PC-9 (cell line): ENCODE measurements around the gene CLCF1. TPM values are rescaled to one million over a fixed set of nuclear protein-coding genes. Genes with fewer than 3 reads are reported as not detected.

ENCODE experiments used
- BruUV-seq: library from RNA; stranded (reverse); fragments of 400-500 nt; replicated peaks from 2 replicates; lab custom pipeline; 2021; lab: Mats Ljungman, UMichigan
- CTCF ChIA-PET: fragments of 300-600 bp; sonication (Branson Sonifier 250); formaldehyde crosslinking; loops from one replicate; lab custom pipeline; 2022; ENCODE audit warnings: antibody characterized with exemption; lab: Charles Lee
- POLR2A ChIA-PET: fragments of 300-600 bp; sonication (Branson Sonifier 250); formaldehyde crosslinking; loops from one replicate; lab custom pipeline; 2022; ENCODE audit warnings: antibody characterized with exemption; ENCODE audit not compliant: unreplicated experiment; lab: Charles Lee
- DNase-seq, 2 experiments: peaks; one replicate each; pipeline versions ENCODE4 v3.0.0 to v3.0.0-alpha.2; 2015 to 2022; ENCODE audit warnings: mixed read lengths in 1 of 2
- H2AFZ ChIP-seq: fragments of 200-600 bp; sonication (generic); 2 replicates; pipeline ENCODE4 v1.8.1; 2017; ENCODE audit warnings: antibody characterized with exemption
- H3F3A ChIP-seq: fragments of 200-600 bp; sonication (generic); 2 replicates; pipeline ENCODE4 v1.8.1; 2017; ENCODE audit warnings: antibody characterized with exemption, mild to moderate bottlenecking, low read depth; ENCODE audit not compliant: insufficient read depth
- H3K27ac ChIP-seq: fragments of 200-600 bp; sonication (generic); 2 replicates; pipeline ENCODE4 v1.6.1; 2016; ENCODE audit warnings: mixed run types
- H3K27me3 ChIP-seq: fragments of 200-600 bp; sonication (generic); 2 replicates; pipeline ENCODE4 v1.6.1; 2016; ENCODE audit warnings: low read depth, mixed run types; ENCODE audit not compliant: insufficient read depth
- H3K36me3 ChIP-seq: fragments of 200-600 bp; sonication (generic); 2 replicates; pipeline ENCODE4 v1.6.1; 2016; ENCODE audit warnings: low read depth, mixed run types
- H3K4me1 ChIP-seq: fragments of 200-600 bp; sonication (generic); replicated peaks from 2 replicates; pipeline ENCODE4 v1.6.1; 2016; ENCODE audit warnings: mixed run types; ENCODE audit not compliant: insufficient read depth
- H3K4me2 ChIP-seq: fragments of 200-600 bp; sonication (generic); 2 replicates; pipeline ENCODE4 v1.6.1; 2017; ENCODE audit warnings: mixed run types
- H3K4me3 ChIP-seq: fragments of 200-600 bp; sonication (generic); 2 replicates; pipeline ENCODE4 v1.6.1; 2016; ENCODE audit warnings: mixed run types
- H3K79me2 ChIP-seq: fragments of 200-600 bp; sonication (generic); 2 replicates; pipeline ENCODE4 v1.6.1; 2017; ENCODE audit warnings: low read depth, mixed run types
- H3K9me2 ChIP-seq: fragments of 200-600 bp; sonication (generic); 2 replicates; pipeline ENCODE4 v1.8.1; 2017; ENCODE audit warnings: mild to moderate bottlenecking; ENCODE audit not compliant: insufficient read depth
- H3K9me3 ChIP-seq: fragments of 200-600 bp; sonication (generic); 2 replicates; pipeline ENCODE4 v1.8.1; 2016; ENCODE audit warnings: low read depth; ENCODE audit not compliant: insufficient read depth
- H4K20me1 ChIP-seq: fragments of 200-600 bp; sonication (generic); 2 replicates; pipeline ENCODE4 v1.8.1; 2017; ENCODE audit not compliant: insufficient read depth
- EZH2 ChIP-seq: fragments of 200-600 bp; sonication (generic); IDR thresholded peaks from 2 replicates; pipeline ENCODE4 v1.8.0; 2017; ENCODE audit warnings: antibody characterized with exemption, low read depth
- intact Hi-C: fragments of 100-400 bp; cut with micrococcal nuclease; formaldehyde crosslinking; loops from one replicate; pipeline ENCODE4 v1.10.0; 2022; ENCODE audit not compliant: unreplicated experiment
- total RNA-seq: library from RNA; stranded (reverse); gene quantifications from 2 replicates; pipeline ENCODE4 v1.2.3, GENCODE V29; 2021
- TF ChIP-seq, protein P1 (sequence below): fragments of 200-600 bp; sonication (generic); conservative IDR thresholded peaks from 2 replicates; pipeline ENCODE4 v1.6.1; 2017; ENCODE audit warnings: mixed run types, antibody characterized with exemption, mild to moderate bottlenecking, moderate library complexity

Gene CLCF1
- total RNA-seq, 1 experiment from 2014 or later, result 17.0 TPM

DNA sequence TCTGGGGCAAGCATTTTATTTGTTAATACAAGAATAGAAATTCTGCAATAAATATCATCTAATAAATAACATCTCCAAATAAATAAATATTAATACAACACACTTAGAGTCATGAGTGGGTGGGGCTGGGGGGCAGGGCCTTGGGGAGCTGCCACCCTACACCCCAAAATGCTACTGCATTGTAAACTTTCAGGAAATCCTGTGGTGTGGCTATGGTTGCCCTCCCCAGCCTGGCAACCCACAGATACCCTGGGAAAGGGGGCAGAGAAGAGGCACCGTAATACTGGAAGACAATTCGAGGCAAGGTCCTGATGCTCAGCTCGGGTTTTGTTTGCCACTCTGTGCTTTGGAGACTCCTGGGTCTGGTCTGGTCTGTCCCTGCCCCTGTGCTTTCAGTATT lies 9.2 kb downstream of the CLCF1 start:
- peaks cover 19% of the 10 kb centered on the region; the same call in 1 of the 2 replicates for H3K36me3 ChIP-seq
- DNase-seq, result no peak
- no peak overlapping the region for H2AFZ ChIP-seq
- POLR2A ChIA-PET, result no interaction called here
- no TSS peak for BruUV-seq
- H3K79me2 ChIP-seq, result peaks cover 21% of the 10 kb centered on the region
- no peak overlapping the region for H3K4me2 ChIP-seq
- no peak for TF ChIP-seq EZH2
- TF ChIP-seq, protein P1, sequence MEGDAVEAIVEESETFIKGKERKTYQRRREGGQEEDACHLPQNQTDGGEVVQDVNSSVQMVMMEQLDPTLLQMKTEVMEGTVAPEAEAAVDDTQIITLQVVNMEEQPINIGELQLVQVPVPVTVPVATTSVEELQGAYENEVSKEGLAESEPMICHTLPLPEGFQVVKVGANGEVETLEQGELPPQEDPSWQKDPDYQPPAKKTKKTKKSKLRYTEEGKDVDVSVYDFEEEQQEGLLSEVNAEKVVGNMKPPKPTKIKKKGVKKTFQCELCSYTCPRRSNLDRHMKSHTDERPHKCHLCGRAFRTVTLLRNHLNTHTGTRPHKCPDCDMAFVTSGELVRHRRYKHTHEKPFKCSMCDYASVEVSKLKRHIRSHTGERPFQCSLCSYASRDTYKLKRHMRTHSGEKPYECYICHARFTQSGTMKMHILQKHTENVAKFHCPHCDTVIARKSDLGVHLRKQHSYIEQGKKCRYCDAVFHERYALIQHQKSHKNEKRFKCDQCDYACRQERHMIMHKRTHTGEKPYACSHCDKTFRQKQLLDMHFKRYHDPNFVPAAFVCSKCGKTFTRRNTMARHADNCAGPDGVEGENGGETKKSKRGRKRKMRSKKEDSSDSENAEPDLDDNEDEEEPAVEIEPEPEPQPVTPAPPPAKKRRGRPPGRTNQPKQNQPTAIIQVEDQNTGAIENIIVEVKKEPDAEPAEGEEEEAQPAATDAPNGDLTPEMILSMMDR, result no peak
- no peak overlapping the region for H3K4me3 ChIP-seq
- CTCF ChIA-PET, result no interaction called here
- H4K20me1 ChIP-seq, result peaks cover 36% of the 10 kb centered on the region
- H3K9me3 ChIP-seq, result no peaks in the 10 kb centered on the region
- H3F3A ChIP-seq, result peaks cover 57% of the 10 kb centered on the region
- H3K4me1 ChIP-seq, result peaks cover 2% of the 10 kb centered on the region
- no peaks in the 10 kb centered on the region for H3K27me3 ChIP-seq
- H3K27ac ChIP-seq, result no peak overlapping the region
- no peaks in the 10 kb centered on the region for H3K9me2 ChIP-seq
- intact Hi-C loops, result no loop called here

- H3K79me2 ChIP-seq, result peaks cover 14% of the 10 kb centered on the region
- peaks cover 83% of the 10 kb centered on the region for H3F3A ChIP-seq
- BruUV-seq, result no TSS peak
- peaks cover 57% of the 10 kb centered on the region for H3K4me1 ChIP-seq
- POLR2A ChIA-PET, result interaction anchor here (0.5 to 1.1 kb wide), 8 partner anchors 16 to 1653 kb away, joined by 3 to 19 read pairs (median 5); no protein-coding TSS in a partner anchor
- intact Hi-C loops, result loop anchor here (1.0 to 2.0 kb wide), 2 partner anchors 24 to 149 kb away; no protein-coding TSS in a partner anchor
- TF ChIP-seq, protein P1, result no peak
- TF ChIP-seq EZH2, result no peak
- H3K4me2 ChIP-seq, result peak overlapping the region; percentile 97
- no peaks in the 10 kb centered on the region for H3K27me3 ChIP-seq
- H3K36me3 ChIP-seq, result no peaks in the 10 kb centered on the region
- H3K9me2 ChIP-seq, result no peaks in the 10 kb centered on the region
- peak overlapping the region; percentile 38; the same call in 1 of the 2 replicates for H3K4me3 ChIP-seq
- 0 out of 2 replicates have a peak, but pooled peaks cover 4% of the 10 kb centered on the region for H4K20me1 ChIP-seq
- H3K27ac ChIP-seq, result peak overlapping the region; percentile 90
- H2AFZ ChIP-seq, result no peak overlapping the region
- DNase-seq, result peak; percentile 59 to 90
- no peaks in the 10 kb centered on the region for H3K9me3 ChIP-seq
- CTCF ChIA-PET, result interaction anchor here (0.6 to 3.6 kb wide), 5 partner anchors 9 to 788 kb away, joined by 3 to 174 read pairs (median 6); partner anchors contain the start of gene RAD9A
Observed at GRCh38 chr11:67357831-67358670, 15.3 kb downstream of the CLCF1 start.

GRCh38 chr11:67356864-67357561 lies 16.4 kb downstream of the CLCF1 start:
- ChIA-PET POLR2A (interaction anchor here (0.5 to 1.1 kb wide), 9 partner anchors 17 to 1652 kb away, joined by 3 to 19 read pairs (median 6); no protein-coding TSS in a partner anchor), CTCF (interaction anchor here (0.5 to 3.6 kb wide), 15 partner anchors 7 to 789 kb away, joined by 3 to 174 read pairs (median 5); partner anchors contain the start of gene RAD9A)
- intact Hi-C loops, result loop anchor here (1.0 to 2.0 kb wide), 2 partner anchors 25 to 150 kb away; no protein-coding TSS in a partner anchor
- no peak for TF ChIP-seq EZH2
- TF ChIP-seq, protein P1, result peak; percentile 99
- peaks cover 22% of the 10 kb centered on the region for H3K79me2 ChIP-seq
- H2AFZ ChIP-seq, result no peak overlapping the region
- peak overlapping the region; percentile 90 for H3K27ac ChIP-seq
- peak overlapping the region; percentile 97 for H3K4me2 ChIP-seq
- peak; percentile 79 to 84 for DNase-seq
- H3K36me3 ChIP-seq, result no peaks in the 10 kb centered on the region
- H4K20me1 ChIP-seq, result no peaks in the 10 kb centered on the region
- H3K4me1 ChIP-seq, result peaks cover 64% of the 10 kb centered on the region
- no peaks in the 10 kb centered on the region for H3K9me3 ChIP-seq
- H3K27me3 ChIP-seq, result no peaks in the 10 kb centered on the region
- H3K4me3 ChIP-seq, result peak overlapping the region; percentile 38; the same call in 1 of the 2 replicates
- BruUV-seq, result no TSS peak
- peaks cover 83% of the 10 kb centered on the region for H3F3A ChIP-seq
- H3K9me2 ChIP-seq, result no peaks in the 10 kb centered on the region
